NB4 (cell line): ENCODE data around the gene ADAMTS6.

Experiments used
- MYC ChIP-seq: IDR thresholded peaks from 2 replicates; pipeline ENCODE4 v1.6.1; 2011; ENCODE audit warnings: low read depth, low read length
- POLR2A ChIP-seq: IDR thresholded peaks from 2 replicates; pipeline ENCODE4 v1.6.1; 2011; ENCODE audit warnings: mild to moderate bottlenecking; ENCODE audit not compliant: insufficient read length; ENCODE audit errors: extremely low read depth
- TF ChIP-seq, protein P1 (sequence below): IDR thresholded peaks from one replicate; pipeline ENCODE4 v1.5.1; 2012; ENCODE audit warnings: low read depth, low read length
- TF ChIP-seq, protein P2 (sequence below): IDR thresholded peaks from 2 replicates; pipeline ENCODE4 v1.6.1; 2011; ENCODE audit warnings: low read depth, low read length

DNA sequence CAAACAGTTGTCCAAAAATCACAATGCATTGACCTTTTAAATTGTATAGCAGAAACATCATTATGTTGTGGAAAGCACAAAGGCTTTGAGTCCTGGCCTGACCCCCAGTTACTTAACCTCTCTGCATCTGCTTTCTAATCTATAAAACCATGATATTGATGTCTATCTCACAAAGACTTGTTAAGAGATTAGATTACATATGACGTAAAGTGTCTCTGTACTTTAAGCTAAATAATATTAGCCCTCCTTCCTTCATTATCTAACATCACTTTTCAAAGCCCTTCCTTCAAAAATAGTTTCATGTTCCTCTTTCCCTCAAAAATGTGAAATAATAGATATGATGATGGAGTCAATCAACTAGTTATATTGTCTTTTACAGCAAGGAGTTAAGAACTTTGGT lies 3.4 kb downstream of the ADAMTS6 start:
- TF ChIP-seq, protein P1, sequence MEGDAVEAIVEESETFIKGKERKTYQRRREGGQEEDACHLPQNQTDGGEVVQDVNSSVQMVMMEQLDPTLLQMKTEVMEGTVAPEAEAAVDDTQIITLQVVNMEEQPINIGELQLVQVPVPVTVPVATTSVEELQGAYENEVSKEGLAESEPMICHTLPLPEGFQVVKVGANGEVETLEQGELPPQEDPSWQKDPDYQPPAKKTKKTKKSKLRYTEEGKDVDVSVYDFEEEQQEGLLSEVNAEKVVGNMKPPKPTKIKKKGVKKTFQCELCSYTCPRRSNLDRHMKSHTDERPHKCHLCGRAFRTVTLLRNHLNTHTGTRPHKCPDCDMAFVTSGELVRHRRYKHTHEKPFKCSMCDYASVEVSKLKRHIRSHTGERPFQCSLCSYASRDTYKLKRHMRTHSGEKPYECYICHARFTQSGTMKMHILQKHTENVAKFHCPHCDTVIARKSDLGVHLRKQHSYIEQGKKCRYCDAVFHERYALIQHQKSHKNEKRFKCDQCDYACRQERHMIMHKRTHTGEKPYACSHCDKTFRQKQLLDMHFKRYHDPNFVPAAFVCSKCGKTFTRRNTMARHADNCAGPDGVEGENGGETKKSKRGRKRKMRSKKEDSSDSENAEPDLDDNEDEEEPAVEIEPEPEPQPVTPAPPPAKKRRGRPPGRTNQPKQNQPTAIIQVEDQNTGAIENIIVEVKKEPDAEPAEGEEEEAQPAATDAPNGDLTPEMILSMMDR, result no peak
- TF ChIP-seq POLR2A (no peak), MYC (no peak)
- TF ChIP-seq, protein P2, sequence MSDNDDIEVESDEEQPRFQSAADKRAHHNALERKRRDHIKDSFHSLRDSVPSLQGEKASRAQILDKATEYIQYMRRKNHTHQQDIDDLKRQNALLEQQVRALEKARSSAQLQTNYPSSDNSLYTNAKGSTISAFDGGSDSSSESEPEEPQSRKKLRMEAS, result no peak
